ENCODE data around the gene ACP4. TPM values are rescaled to one million over a fixed set of nuclear protein-coding genes. Genes with fewer than 3 reads are reported as not detected.
A peak's percentile ranks its signal among the peaks of the same experiment; 100 is the strongest.

Gene ACP4
- total and polyA plus RNA-seq, 2 of the 13 experiments (the other 11 are each of a cell fraction or from before 2014, with no cell fraction given), result 0.08 TPM; not detected in 1

GRCh38 chr19:50804420-50805272 is 14.4 kb downstream of the ACP4 start (continued):
- TF ChIP-seq ZNF281 (CRISPR knock-in tag; IDR thresholded peaks at IDR 0.05; ENCODE audit: borderline replicate concordance) (0 out of 2 replicates have a peak, but pooled peaks have one; percentile 18), MXD3 (CRISPR knock-in tag; IDR thresholded peaks at IDR 0.05) (peak; percentile 25; the same call in 1 of the 2 replicates), GATAD1 (CRISPR knock-in tag; IDR thresholded peaks at IDR 0.05) (peak; percentile 94), ZNF670 (CRISPR knock-in tag; IDR thresholded peaks at IDR 0.05; ENCODE audit: borderline replicate concordance) (peak; percentile 60; the same call in 1 of the 2 replicates), HIVEP1 (CRISPR knock-in tag; IDR thresholded peaks at IDR 0.05) (0 out of 2 replicates have a peak, but pooled peaks have one; percentile 22), POLR2G (IDR thresholded peaks at IDR 0.05; ENCODE audit: low read depth, low read length) (peak; percentile 99), ZNF891 (CRISPR knock-in tag; IDR thresholded peaks at IDR 0.05) (peak; percentile 43; the same call in 1 of the 2 replicates), ZNF569 (CRISPR knock-in tag; IDR thresholded peaks at IDR 0.05; ENCODE audit: borderline replicate concordance) (no peak), NR2C2 (CRISPR knock-in tag; IDR thresholded peaks at IDR 0.05; ENCODE audit: borderline replicate concordance) (peak; percentile 55; the same call in 1 of the 2 replicates), ZNF205 (CRISPR knock-in tag; IDR thresholded peaks at IDR 0.05) (0 out of 2 replicates have a peak, but pooled peaks have one; percentile 49), KMT2A (CRISPR knock-in tag; IDR thresholded peaks at IDR 0.05) (0 out of 2 replicates have a peak, but pooled peaks have one; percentile 22), CEBPB (IDR thresholded peaks at IDR 0.05; ENCODE audit: borderline replicate concordance, low read depth, low read length) (peak; percentile 88), ZNF574 (CRISPR knock-in tag; IDR thresholded peaks at IDR 0.05) (peak; percentile 42; the same call in 1 of the 2 replicates), ZNF274 (CRISPR knock-in tag; IDR thresholded peaks at IDR 0.05) (peak; percentile 85; the same call in 1 of the 2 replicates), FIP1L1 (IDR thresholded peaks at IDR 0.05; ENCODE audit: borderline replicate concordance, insufficient read depth, low read depth, low read length) (0 out of 2 replicates have a peak, but pooled peaks have one; percentile 27), ZNF33B (CRISPR knock-in tag; IDR thresholded peaks at IDR 0.05) (peak; percentile 42; the same call in 1 of the 2 replicates), FOSL2 (CRISPR knock-in tag; IDR thresholded peaks at IDR 0.05) (0 out of 2 replicates have a peak, but pooled peaks have one; percentile 4), GTF2F1 (IDR thresholded peaks at IDR 0.05; ENCODE audit: low read length) (peak; percentile 32; the same call in 1 of the 2 replicates), MYPOP (CRISPR knock-in tag; IDR thresholded peaks at IDR 0.05) (no peak; the same call in 1 of the 2 replicates), PPARG (CRISPR knock-in tag; conservative IDR thresholded peaks at IDR 0.05) (0 out of 2 replicates have a peak, but pooled peaks have one; percentile 9), MXD4 (CRISPR knock-in tag; IDR thresholded peaks at IDR 0.05) (peak; percentile 52; the same call in 1 of the 2 replicates)

Data from HepG2 (cell line).